ENCODE results near the gene PHYH.
"Not testable (repeated sequence)": the region's sequence is repeated elsewhere in the genome, so short reads cannot be mapped to it uniquely, and the experiment has no call there.

The PHYH gene

GRCh38 chr10:13236638-13237037 lies 63.2 kb downstream of the PHYH start:
- no peaks in the 10 kb centered on the region for H3K4me1 ChIP-seq (ENCODE audit: control insufficient read depth in 1 of 2, insufficient read depth in 2 of 2, low read length in 2 of 2)
- no peak overlapping the region for H3K4me3 ChIP-seq (ENCODE audit: low read depth in 1 of 2, low read length in 2 of 2)
- H3K27ac ChIP-seq (ENCODE audit: low read length): no peak overlapping the region
- H3K36me3 ChIP-seq (ENCODE audit: control insufficient read depth in 1 of 2, insufficient read depth in 2 of 2, low read length in 2 of 2): no peaks in the 10 kb centered on the region
- no peaks in the 10 kb centered on the region for H3K9me3 ChIP-seq (ENCODE audit: control insufficient read depth in 1 of 2, low read length in 2 of 2)
- no peaks in the 10 kb centered on the region for H3K27me3 ChIP-seq (ENCODE audit: low read depth, low read length)

- not testable (repeated sequence) for H3K27ac ChIP-seq (ENCODE audit: low read length)
Measured at GRCh38 chr10:13234736-13235135, 65.1 kb downstream of the PHYH start.

GRCh38 chr10:13234172-13234571 lies 65.7 kb downstream of the PHYH start, which contains the start of gene UCMA:
UCMA (minus strand) TSS chr10:13234374; CDS start chr10:13234258, 116 bp downstream.
- Histone ChIP-seq H3K36me3 (ENCODE audit: control insufficient read depth in 1 of 2, insufficient read depth in 2 of 2, low read length in 2 of 2) (no peaks in the 10 kb centered on the region), H3K27ac (ENCODE audit: low read length) (no peak within 1 kb of the TSS), H3K9me3 (ENCODE audit: control insufficient read depth in 1 of 2, low read length in 2 of 2) (no peaks in the 10 kb centered on the region), H3K4me1 (ENCODE audit: control insufficient read depth in 1 of 2, insufficient read depth in 2 of 2, low read length in 2 of 2) (no peaks in the 10 kb centered on the region), H3K4me3 (ENCODE audit: low read depth in 1 of 2, low read length in 2 of 2) (no peak within 1 kb of the TSS), H3K27me3 (ENCODE audit: low read depth, low read length) (no peaks in the 10 kb centered on the region)

More at GRCh38 chr10:13234736-13235135, 65.1 kb downstream of the PHYH start:
- not testable (repeated sequence) for H3K4me3 ChIP-seq (ENCODE audit: low read depth in 1 of 2, low read length in 2 of 2); H3K27me3 ChIP-seq (ENCODE audit: low read depth, low read length); H3K9me3 ChIP-seq (ENCODE audit: control insufficient read depth in 1 of 2, low read length in 2 of 2); H3K4me1 ChIP-seq (ENCODE audit: control insufficient read depth in 1 of 2, insufficient read depth in 2 of 2, low read length in 2 of 2); H3K36me3 ChIP-seq (ENCODE audit: control insufficient read depth in 1 of 2, insufficient read depth in 2 of 2, low read length in 2 of 2)

- H3K27ac ChIP-seq (ENCODE audit: low read length): no peak overlapping the region
- H3K27me3 ChIP-seq (ENCODE audit: low read depth, low read length): no peaks in the 10 kb centered on the region
- H3K4me3 ChIP-seq (ENCODE audit: low read depth in 1 of 2, low read length in 2 of 2): no peak overlapping the region
- H3K36me3 ChIP-seq (ENCODE audit: control insufficient read depth in 1 of 2, insufficient read depth in 2 of 2, low read length in 2 of 2): no peaks in the 10 kb centered on the region
- H3K9me3 ChIP-seq (ENCODE audit: control insufficient read depth in 1 of 2, low read length in 2 of 2): no peaks in the 10 kb centered on the region
- H3K4me1 ChIP-seq (ENCODE audit: control insufficient read depth in 1 of 2, insufficient read depth in 2 of 2, low read length in 2 of 2): no peaks in the 10 kb centered on the region
Measured at GRCh38 chr10:13233358-13233757, 66.5 kb downstream of the PHYH start.

GRCh38 chr10:13231808-13232207 lies 68.1 kb downstream of the PHYH start:
- no peak overlapping the region for H3K4me3 ChIP-seq (ENCODE audit: low read depth in 1 of 2, low read length in 2 of 2)

GRCh38 chr10:13231190-13231589 lies 68.7 kb downstream of the PHYH start:
- no peaks in the 10 kb centered on the region for H3K27me3 ChIP-seq (ENCODE audit: low read depth, low read length)
- H3K4me3 ChIP-seq (ENCODE audit: low read depth in 1 of 2, low read length in 2 of 2): no peak overlapping the region
- H3K4me1 ChIP-seq (ENCODE audit: control insufficient read depth in 1 of 2, insufficient read depth in 2 of 2, low read length in 2 of 2): no peaks in the 10 kb centered on the region

More at GRCh38 chr10:13231808-13232207, 68.1 kb downstream of the PHYH start:
- Histone ChIP-seq H3K27me3 (ENCODE audit: low read depth, low read length) (no peaks in the 10 kb centered on the region), H3K4me1 (ENCODE audit: control insufficient read depth in 1 of 2, insufficient read depth in 2 of 2, low read length in 2 of 2) (no peaks in the 10 kb centered on the region), H3K36me3 (ENCODE audit: control insufficient read depth in 1 of 2, insufficient read depth in 2 of 2, low read length in 2 of 2) (no peaks in the 10 kb centered on the region), H3K27ac (ENCODE audit: low read length) (no peak overlapping the region), H3K9me3 (ENCODE audit: control insufficient read depth in 1 of 2, low read length in 2 of 2) (no peaks in the 10 kb centered on the region)

More at GRCh38 chr10:13231190-13231589, 68.7 kb downstream of the PHYH start:
- H3K27ac ChIP-seq (ENCODE audit: low read length): no peak overlapping the region
- no peaks in the 10 kb centered on the region for H3K36me3 ChIP-seq (ENCODE audit: control insufficient read depth in 1 of 2, insufficient read depth in 2 of 2, low read length in 2 of 2)
- H3K9me3 ChIP-seq (ENCODE audit: control insufficient read depth in 1 of 2, low read length in 2 of 2): no peaks in the 10 kb centered on the region

Data from muscle layer of duodenum (tissue), 2 donors.